WERI-Rb-1 (cell line): ENCODE data around the gene ARMC7.
A peak's percentile ranks its signal among the peaks of the same experiment; 100 is the strongest.
"Not testable (repeated sequence)": the region's sequence is repeated elsewhere in the genome, so short reads cannot be mapped to it uniquely, and the experiment has no call there.

Experiments used
- DNase-seq: peaks from one replicate; pipeline ENCODE4 v3.0.0-alpha.2; 2020
- H3K27ac ChIP-seq: fragments of 250-450 bp; sonication (Bioruptor Pico); 2 replicates; pipeline ENCODE4 v1.5.1; 2020; ENCODE audit warnings: mild to moderate bottlenecking, moderate library complexity
- H3K27me3 ChIP-seq: fragments of 250-450 bp; sonication (Bioruptor Pico); 2 replicates; pipeline ENCODE4 v1.5.1; 2021; ENCODE audit warnings: mild to moderate bottlenecking, low read depth, moderate library complexity; ENCODE audit not compliant: insufficient read depth, severe bottlenecking
- H3K36me3 ChIP-seq: fragments of 250-450 bp; sonication (Bioruptor Pico); 2 replicates; pipeline ENCODE4 v1.5.1; 2020; ENCODE audit warnings: mild to moderate bottlenecking, moderate library complexity
- H3K4me3 ChIP-seq: 2 replicates; pipeline ENCODE4 v1.5.1; 2011; ENCODE audit warnings: low read depth, mild to moderate bottlenecking, control low read depth, low read length
- H3K9me3 ChIP-seq: fragments of 250-450 bp; sonication (Bioruptor Pico); 2 replicates; pipeline ENCODE4 v1.5.1; 2021; ENCODE audit warnings: mild to moderate bottlenecking, moderate library complexity; ENCODE audit not compliant: severe bottlenecking
- TF ChIP-seq, protein P1 (sequence below): IDR thresholded peaks from 2 replicates; pipeline ENCODE4 v1.5.1; 2011; ENCODE audit warnings: low read depth, mild to moderate bottlenecking, control low read depth, inconsistent platforms, low read length

The ARMC7 gene

DNA sequence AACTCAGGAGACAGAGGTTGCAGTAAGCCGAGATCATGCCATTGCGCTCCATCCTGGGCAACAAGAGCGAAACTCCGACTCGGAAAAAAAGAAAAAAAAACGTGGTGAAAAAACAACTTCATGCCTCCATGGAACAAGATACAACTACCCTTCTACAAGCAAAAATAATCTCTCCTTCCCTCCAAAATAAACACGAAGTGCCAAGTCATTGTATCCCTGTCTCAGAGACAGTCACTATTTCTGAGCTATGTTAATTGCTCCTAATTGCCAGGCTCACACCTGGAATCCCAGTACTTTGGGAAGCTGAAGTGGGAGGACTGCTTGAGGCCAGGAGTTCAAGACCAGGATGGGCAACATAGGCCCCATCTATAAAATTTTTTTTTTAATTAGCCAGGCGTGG, 41.0 kb upstream of the ARMC7 start:
- Histone ChIP-seq H3K27ac (no peak overlapping the region), H3K27me3 (no peaks in the 10 kb centered on the region), H3K4me3 (no peak overlapping the region), H3K36me3 (peaks cover 14% of the 10 kb centered on the region), H3K9me3 (no peaks in the 10 kb centered on the region)
- no peak for DNase-seq
- TF ChIP-seq, protein P1, sequence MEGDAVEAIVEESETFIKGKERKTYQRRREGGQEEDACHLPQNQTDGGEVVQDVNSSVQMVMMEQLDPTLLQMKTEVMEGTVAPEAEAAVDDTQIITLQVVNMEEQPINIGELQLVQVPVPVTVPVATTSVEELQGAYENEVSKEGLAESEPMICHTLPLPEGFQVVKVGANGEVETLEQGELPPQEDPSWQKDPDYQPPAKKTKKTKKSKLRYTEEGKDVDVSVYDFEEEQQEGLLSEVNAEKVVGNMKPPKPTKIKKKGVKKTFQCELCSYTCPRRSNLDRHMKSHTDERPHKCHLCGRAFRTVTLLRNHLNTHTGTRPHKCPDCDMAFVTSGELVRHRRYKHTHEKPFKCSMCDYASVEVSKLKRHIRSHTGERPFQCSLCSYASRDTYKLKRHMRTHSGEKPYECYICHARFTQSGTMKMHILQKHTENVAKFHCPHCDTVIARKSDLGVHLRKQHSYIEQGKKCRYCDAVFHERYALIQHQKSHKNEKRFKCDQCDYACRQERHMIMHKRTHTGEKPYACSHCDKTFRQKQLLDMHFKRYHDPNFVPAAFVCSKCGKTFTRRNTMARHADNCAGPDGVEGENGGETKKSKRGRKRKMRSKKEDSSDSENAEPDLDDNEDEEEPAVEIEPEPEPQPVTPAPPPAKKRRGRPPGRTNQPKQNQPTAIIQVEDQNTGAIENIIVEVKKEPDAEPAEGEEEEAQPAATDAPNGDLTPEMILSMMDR: no peak

DNA sequence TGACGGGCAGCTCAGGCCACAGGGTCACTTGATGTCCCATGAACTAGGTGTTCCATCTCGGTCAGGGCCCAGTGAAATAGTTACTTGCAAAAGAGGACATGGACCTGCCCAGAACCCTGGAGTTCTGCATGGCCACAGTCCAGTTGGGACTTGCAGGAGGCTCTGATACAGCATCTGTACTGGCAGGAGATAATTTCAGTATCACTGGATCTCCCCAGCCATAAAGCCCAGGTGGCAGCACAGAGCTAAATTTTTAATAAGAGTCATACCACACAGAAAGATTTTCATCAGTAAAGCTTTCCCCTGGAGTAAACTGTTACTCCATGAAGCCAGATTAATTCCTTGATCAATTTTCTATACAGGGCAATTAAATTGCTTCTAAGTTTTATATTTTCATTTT, 40.0 kb upstream of the ARMC7 start:
- peaks cover 3% of the 10 kb centered on the region for H3K36me3 ChIP-seq
- H3K4me3 ChIP-seq: no peak overlapping the region
- TF ChIP-seq, protein P1: peak; percentile 26; the same call in 1 of the 2 replicates
- no peak for DNase-seq
- no peaks in the 10 kb centered on the region for H3K9me3 ChIP-seq
- H3K27ac ChIP-seq: no peak overlapping the region
- H3K27me3 ChIP-seq: no peaks in the 10 kb centered on the region

DNA sequence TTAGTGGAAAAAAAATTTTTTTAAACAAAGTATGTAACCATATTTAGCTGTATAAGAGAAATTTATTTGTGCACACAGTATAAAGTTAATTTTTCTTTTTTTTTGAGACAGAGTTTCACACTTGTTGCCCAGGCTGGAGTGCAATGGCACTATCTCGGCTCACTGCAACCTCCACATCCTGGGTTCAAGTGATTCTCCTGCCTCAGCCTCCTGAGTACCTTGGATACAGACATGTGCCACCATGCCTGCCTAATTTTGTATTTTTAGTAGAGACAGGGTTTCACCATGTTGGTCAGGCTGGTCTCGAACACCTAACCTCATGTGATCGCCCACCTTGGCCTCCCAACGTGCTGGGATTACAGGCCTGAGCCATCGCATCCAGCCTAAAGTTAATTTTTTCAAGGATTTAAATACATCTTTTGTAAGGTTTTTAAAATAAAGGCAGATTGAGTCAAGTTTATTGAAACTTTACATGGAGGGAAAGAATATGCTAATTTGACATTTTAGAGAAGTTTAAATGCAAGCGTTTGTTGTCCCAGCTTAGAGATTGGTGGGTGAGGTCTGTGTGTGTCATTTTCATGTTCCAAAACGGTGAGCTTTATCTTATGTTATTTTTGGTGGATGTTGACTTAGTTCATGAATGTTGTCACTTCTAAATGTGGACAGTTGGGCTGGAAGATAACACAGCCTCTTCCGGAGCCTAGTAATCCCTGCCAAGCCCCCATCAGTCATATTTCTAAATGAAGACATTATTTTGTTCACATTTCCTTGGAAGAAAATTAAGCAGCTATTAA, 38.1 kb upstream of the ARMC7 start:
- H3K27me3 ChIP-seq, H3K36me3 ChIP-seq, H3K9me3 ChIP-seq, H3K27ac ChIP-seq, H3K4me3 ChIP-seq, DNase-seq: not testable (repeated sequence)

DNA sequence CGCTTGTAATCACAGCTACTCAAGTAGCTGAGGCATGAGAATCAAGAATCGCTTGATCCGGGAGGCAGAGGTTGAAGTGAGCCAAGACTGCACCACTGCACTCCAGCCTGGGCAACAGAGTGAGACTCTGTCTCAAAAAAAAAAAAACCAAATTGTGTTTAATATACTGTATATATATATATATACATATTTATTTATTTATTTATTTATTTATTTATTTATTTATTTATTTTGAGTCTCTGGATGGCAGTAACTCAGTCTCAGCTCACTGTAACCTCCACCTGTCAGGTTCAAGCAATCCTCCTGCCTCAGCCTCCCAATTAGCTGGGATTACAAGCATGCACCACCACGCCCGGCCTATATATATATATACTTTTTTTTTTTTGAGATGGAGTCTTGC, 36.9 kb upstream of the ARMC7 start:
- not testable (repeated sequence) for DNase-seq, H3K27me3 ChIP-seq, H3K9me3 ChIP-seq, H3K36me3 ChIP-seq, H3K27ac ChIP-seq, H3K4me3 ChIP-seq

DNA sequence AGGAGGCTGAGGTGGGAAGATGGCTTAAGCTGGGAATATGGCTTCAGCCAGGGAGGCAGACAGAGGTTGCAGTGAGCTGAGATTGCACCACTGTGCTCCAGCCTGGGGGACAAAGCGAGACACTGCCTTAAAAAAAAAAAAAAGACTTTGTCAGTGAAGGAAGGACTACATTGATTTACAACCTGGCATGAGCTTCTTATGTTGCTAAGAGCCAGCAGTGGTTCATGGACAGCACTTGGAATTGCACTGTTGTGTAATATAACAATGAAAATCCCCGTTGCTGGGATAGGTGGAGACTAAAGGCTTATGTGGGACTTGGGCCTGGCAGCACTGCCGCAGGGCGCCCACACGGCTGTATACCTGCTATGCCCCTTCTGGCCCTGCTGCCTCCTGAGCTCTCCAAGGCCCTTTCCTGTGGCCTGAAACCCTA, 36.1 kb upstream of the ARMC7 start:
- Histone ChIP-seq H3K4me3 (no peak overlapping the region), H3K9me3 (no peaks in the 10 kb centered on the region), H3K36me3 (no peaks in the 10 kb centered on the region), H3K27ac (peak overlapping the region; percentile 20; the same call in 1 of the 2 replicates), H3K27me3 (no peaks in the 10 kb centered on the region)
- no peak for DNase-seq
- TF ChIP-seq, protein P1: no peak

DNA sequence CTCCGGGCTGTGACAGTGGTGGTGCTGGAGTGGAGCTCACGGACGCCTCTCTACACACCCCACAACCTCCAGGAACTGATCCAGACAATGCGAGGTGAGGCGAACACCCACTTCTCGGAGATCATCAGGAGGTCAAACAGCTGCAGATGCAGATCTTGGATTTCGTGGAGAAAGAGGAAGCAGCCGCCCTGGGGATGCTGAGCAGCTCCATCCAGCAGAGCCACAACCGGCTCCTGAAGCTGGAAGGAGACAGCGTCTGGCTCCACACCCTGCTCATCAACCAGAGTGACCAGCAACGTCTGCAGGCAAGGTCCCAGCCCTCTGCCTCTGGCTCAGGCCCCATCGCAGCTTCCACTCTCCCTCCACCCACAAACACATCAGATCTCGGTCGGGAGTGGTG, 35.2 kb upstream of the ARMC7 start:
- Histone ChIP-seq H3K9me3 (no peaks in the 10 kb centered on the region), H3K27me3 (no peaks in the 10 kb centered on the region), H3K27ac (no peak overlapping the region), H3K4me3 (no peak overlapping the region), H3K36me3 (no peaks in the 10 kb centered on the region)
- TF ChIP-seq, protein P1: no peak
- no peak for DNase-seq
